Fibroblast of lung (primary cell): Measurements from ENCODE around the gene KRT72. TPM values are rescaled to one million over a fixed set of nuclear protein-coding genes. Genes with fewer than 3 reads are reported as not detected.

Experiments
- DNase-seq, 2 donors: peaks; one replicate each; pipeline versions ENCODE4 v3.0.0 to v3.0.0-alpha.2; 2010; ENCODE audit warnings: low read depth in 2 of 2
- H2AFZ ChIP-seq: 2 replicates; pipeline ENCODE4 v1.5.1; 2012; ENCODE audit warnings: low read length, control low read depth, inconsistent platforms
- H3K27ac ChIP-seq: 2 replicates; pipeline ENCODE4 v1.5.1; 2011; ENCODE audit warnings: low read length, control low read depth; ENCODE audit not compliant: insufficient read depth
- H3K27me3 ChIP-seq: 2 replicates; pipeline ENCODE4 v1.5.1; 2011; ENCODE audit warnings: mild to moderate bottlenecking, low read length; ENCODE audit not compliant: control insufficient read depth, insufficient read depth
- H3K36me3 ChIP-seq: 2 replicates; pipeline ENCODE4 v1.5.1; 2011; ENCODE audit warnings: low read length; ENCODE audit not compliant: control insufficient read depth, insufficient read depth
- H3K4me1 ChIP-seq: 2 replicates; pipeline ENCODE4 v1.5.1; 2011; ENCODE audit warnings: low read length; ENCODE audit not compliant: control insufficient read depth, insufficient read depth; ENCODE audit errors: extremely low read depth
- H3K4me2 ChIP-seq: 2 replicates; pipeline ENCODE4 v1.5.1; 2011; ENCODE audit warnings: low read length, control low read depth; ENCODE audit not compliant: insufficient read depth; ENCODE audit errors: extremely low read depth
- H3K4me3 ChIP-seq, 4 experiments: fragments of 200-600 bp in 1 of 4; sonication (generic) in 1 of 4; replicated peaks in 1 of 4; 2 replicates each; pipeline ENCODE4 v1.5.1; 2011 to 2016; ENCODE audit warnings: low read length in 4 of 4, low read depth in 3 of 4, mild to moderate bottlenecking in 3 of 4, control low read depth in 2 of 4, inconsistent platforms in 1 of 4, mixed read lengths in 1 of 4; ENCODE audit not compliant: insufficient read depth in 1 of 4; ENCODE audit errors: control extremely low read depth in 1 of 4
- H3K79me2 ChIP-seq: 2 replicates; pipeline ENCODE4 v1.5.1; 2012; ENCODE audit warnings: mild to moderate bottlenecking, low read length, inconsistent platforms; ENCODE audit not compliant: control insufficient read depth, insufficient read depth
- H3K9ac ChIP-seq: 2 replicates; pipeline ENCODE4 v1.5.1; 2011; ENCODE audit warnings: mild to moderate bottlenecking, low read length, control low read depth; ENCODE audit not compliant: insufficient read depth
- H3K9me3 ChIP-seq: 2 replicates; pipeline ENCODE4 v1.5.1; 2012; ENCODE audit warnings: low read depth, low read length; ENCODE audit not compliant: control insufficient read depth, insufficient read depth
- H4K20me1 ChIP-seq: 2 replicates; pipeline ENCODE4 v1.5.1; 2011; ENCODE audit warnings: low read length; ENCODE audit not compliant: control insufficient read depth, insufficient read depth; ENCODE audit errors: extremely low read depth
- CTCF ChIP-seq, 2 donors: IDR thresholded peaks in 1 of 2; conservative IDR thresholded peaks in 1 of 2; 1 replicate in 1 of 2; 2 replicates in 1 of 2; pipeline ENCODE4 v1.5.1; 2011 to 2012; ENCODE audit warnings: low read length in 2 of 2, control low read depth in 1 of 2, inconsistent platforms in 1 of 2, low read depth in 1 of 2, mild to moderate bottlenecking in 1 of 2
- EZH2 ChIP-seq: IDR thresholded peaks from 2 replicates; pipeline ENCODE4 v1.5.1; 2012; ENCODE audit warnings: low read length, control low read depth, mild to moderate bottlenecking; ENCODE audit errors: missing control alignments
- polyA plus RNA-seq, 2 donors: library from polyadenylated mRNA; depleted of rRNA in 1 of 2; stranded (reverse) in 1 of 2; unstranded in 1 of 2; fragments of >200 nt; gene quantifications; 2 replicates each; pipeline ENCODE4 v1.2.1, GENCODE V29; 2011 to 2012; ENCODE audit warnings: missing spikeins in 1 of 2
- total RNA-seq: library from RNA; depleted of rRNA; stranded (reverse); fragments of >200 nt; gene quantifications from 2 replicates; pipeline ENCODE4 v1.2.1, GENCODE V29; 2014

The KRT72 gene
- total and polyA plus RNA-seq, 2 donors (not counting 1 experiment from before 2014, with no cell fraction given) = not detected

DNA sequence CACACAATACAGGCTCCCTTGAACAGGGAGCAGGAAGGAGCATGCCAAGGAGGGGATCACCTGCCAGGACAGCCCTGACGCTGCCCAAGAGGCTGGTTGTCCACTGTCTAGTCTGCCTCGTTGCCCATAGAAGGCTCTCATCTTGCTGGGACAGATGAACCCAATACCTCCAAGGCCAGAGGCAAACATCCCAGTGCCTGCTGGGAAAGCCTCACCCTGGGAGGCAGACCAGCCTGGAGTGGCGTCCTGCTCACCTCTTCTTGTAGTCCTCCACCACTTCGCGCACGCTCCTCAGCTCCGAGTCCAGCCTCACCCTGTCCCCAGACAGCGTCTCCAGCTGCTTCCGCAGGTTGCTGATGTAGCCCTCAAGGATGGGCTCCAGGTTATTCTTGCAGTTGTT is 14.6 kb upstream of the KRT72 start:
- H3K36me3 ChIP-seq = no peaks in the 10 kb centered on the region
- no peaks in the 10 kb centered on the region for H3K79me2 ChIP-seq
- H3K27me3 ChIP-seq = no peaks in the 10 kb centered on the region
- TF ChIP-seq CTCF (conservative IDR thresholded peaks at IDR 0.05 in 1 of 2, IDR thresholded peaks at IDR 0.05 in 1 of 2; ENCODE audit: low read depth in 1 of 2, low read length in 2 of 2) = no peak
- TF ChIP-seq EZH2 = no peak
- H4K20me1 ChIP-seq = peaks cover 2% of the 10 kb centered on the region
- no peak overlapping the region for H2AFZ ChIP-seq
- H3K9me3 ChIP-seq = no peaks in the 10 kb centered on the region
- H3K4me1 ChIP-seq = no peaks in the 10 kb centered on the region
- no peak overlapping the region for H3K9ac ChIP-seq
- H3K4me3 ChIP-seq = no peak overlapping the region
- no peak overlapping the region for H3K27ac ChIP-seq
- no peak overlapping the region for H3K4me2 ChIP-seq
- no peak for DNase-seq

GRCh38 chr12:52615208-52615868 is 14.1 kb upstream of the KRT72 start:
- Histone ChIP-seq H4K20me1 (peaks cover 2% of the 10 kb centered on the region), H3K4me2 (no peak overlapping the region), H3K9me3 (no peaks in the 10 kb centered on the region), H3K79me2 (no peaks in the 10 kb centered on the region), H3K36me3 (no peaks in the 10 kb centered on the region), H3K27me3 (no peaks in the 10 kb centered on the region), H2AFZ (no peak overlapping the region), H3K4me3 (no peak overlapping the region), H3K9ac (no peak overlapping the region), H3K27ac (no peak overlapping the region), H3K4me1 (no peaks in the 10 kb centered on the region)
- TF ChIP-seq CTCF (conservative IDR thresholded peaks at IDR 0.05 in 1 of 2, IDR thresholded peaks at IDR 0.05 in 1 of 2; ENCODE audit: low read depth in 1 of 2, low read length in 2 of 2) (no peak), EZH2 (no peak)
- DNase-seq = peak in 1 of 2 donors; percentile 27

GRCh38 chr12:52614381-52615207 is 13.3 kb upstream of the KRT72 start:
- Histone ChIP-seq H3K4me3 (no peak overlapping the region), H3K9me3 (no peaks in the 10 kb centered on the region), H3K27ac (no peak overlapping the region), H3K27me3 (peaks cover 3% of the 10 kb centered on the region), H3K36me3 (no peaks in the 10 kb centered on the region), H2AFZ (no peak overlapping the region), H3K9ac (no peak overlapping the region), H3K79me2 (no peaks in the 10 kb centered on the region), H4K20me1 (peaks cover 2% of the 10 kb centered on the region), H3K4me1 (no peaks in the 10 kb centered on the region), H3K4me2 (no peak overlapping the region)
- no peak for DNase-seq
- TF ChIP-seq CTCF (conservative IDR thresholded peaks at IDR 0.05 in 1 of 2, IDR thresholded peaks at IDR 0.05 in 1 of 2; ENCODE audit: low read depth in 1 of 2, low read length in 2 of 2) (no peak), EZH2 (no peak)
